ENCODE measurements around the gene PDE4DIP.
"Not testable (repeated sequence)": the region's sequence is repeated elsewhere in the genome, so short reads cannot be mapped to it uniquely, and the experiment has no call there.

The PDE4DIP gene

GRCh38 chr1:148844220-148844619, at the start of gene PDE4DIP:
TSS of gene PDE4DIP (plus strand) at chr1:148844428. CDS start at chr1:148844775, 347 bp downstream.
- peak; percentile 3 for DNase-seq (ENCODE audit: low read depth in 1 of 2, low spot score in 1 of 2)

- DNase-seq (ENCODE audit: low read depth in 1 of 2, low spot score in 1 of 2): not testable (repeated sequence)
These were observed 35.8 kb upstream of the PDE4DIP start for GRCh38 chr1:148808268-148808928.

DNA sequence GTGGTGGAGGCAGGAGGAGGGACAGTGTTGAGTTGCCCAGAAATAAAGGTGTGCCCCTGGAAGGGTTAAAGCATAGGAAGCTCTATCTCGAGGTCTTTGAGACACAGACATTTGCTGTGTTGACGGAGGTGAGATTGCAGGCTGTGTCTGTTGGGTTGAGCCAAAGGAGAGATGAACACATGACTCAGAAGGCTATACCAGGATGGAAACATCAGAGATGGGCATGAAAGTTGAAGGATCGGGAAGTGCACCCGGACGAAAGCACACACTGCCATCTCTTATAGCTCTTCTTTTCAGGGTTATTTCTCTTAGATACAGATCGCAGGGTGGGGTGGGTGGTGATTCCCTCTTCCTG, 35.3 kb upstream of the PDE4DIP start:
- DNase-seq (ENCODE audit: low read depth in 1 of 2, low spot score in 1 of 2): not testable (repeated sequence)

GRCh38 chr1:148822180-148822579, 22.0 kb upstream of the PDE4DIP start:
- DNase-seq (ENCODE audit: low read depth in 1 of 2, low spot score in 1 of 2): not testable (repeated sequence)

GRCh38 chr1:148823822-148824221, 20.4 kb upstream of the PDE4DIP start:
- DNase-seq (ENCODE audit: low read depth in 1 of 2, low spot score in 1 of 2): not testable (repeated sequence)

DNA sequence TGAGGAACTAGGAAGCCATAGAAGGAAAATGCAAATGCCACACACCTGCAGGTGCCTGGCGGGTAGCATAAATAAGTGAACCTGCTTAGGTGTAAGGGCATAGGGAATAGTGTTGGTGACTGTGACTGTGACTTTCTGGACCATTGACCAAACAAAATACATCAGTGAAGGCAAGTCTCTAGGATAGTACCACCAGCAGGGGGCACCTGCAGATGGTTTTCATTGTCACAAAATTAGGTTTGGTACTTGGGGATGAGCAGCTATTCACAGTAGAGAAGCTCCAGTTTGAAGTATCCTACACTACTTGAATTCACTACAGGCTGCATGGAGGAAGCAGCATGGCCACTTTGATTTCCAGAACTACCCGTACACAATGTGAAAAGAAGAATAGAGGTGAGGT, 19.2 kb upstream of the PDE4DIP start:
- DNase-seq (ENCODE audit: low read depth in 1 of 2, low spot score in 1 of 2): not testable (repeated sequence)

- DNase-seq (ENCODE audit: low read depth in 1 of 2, low spot score in 1 of 2): not testable (repeated sequence)
These were observed 15.7 kb upstream of the PDE4DIP start for GRCh38 chr1:148828531-148828930.

GRCh38 chr1:148828962-148829361, 15.3 kb upstream of the PDE4DIP start:
- not testable (repeated sequence) for DNase-seq (ENCODE audit: low read depth in 1 of 2, low spot score in 1 of 2)

- not testable (repeated sequence) for DNase-seq (ENCODE audit: low read depth in 1 of 2, low spot score in 1 of 2)
These were observed 14.9 kb upstream of the PDE4DIP start for GRCh38 chr1:148829365-148829764.

- not testable (repeated sequence) for DNase-seq (ENCODE audit: low read depth in 1 of 2, low spot score in 1 of 2)
These were observed 3.0 kb upstream of the PDE4DIP start for GRCh38 chr1:148841262-148841661.

DNA sequence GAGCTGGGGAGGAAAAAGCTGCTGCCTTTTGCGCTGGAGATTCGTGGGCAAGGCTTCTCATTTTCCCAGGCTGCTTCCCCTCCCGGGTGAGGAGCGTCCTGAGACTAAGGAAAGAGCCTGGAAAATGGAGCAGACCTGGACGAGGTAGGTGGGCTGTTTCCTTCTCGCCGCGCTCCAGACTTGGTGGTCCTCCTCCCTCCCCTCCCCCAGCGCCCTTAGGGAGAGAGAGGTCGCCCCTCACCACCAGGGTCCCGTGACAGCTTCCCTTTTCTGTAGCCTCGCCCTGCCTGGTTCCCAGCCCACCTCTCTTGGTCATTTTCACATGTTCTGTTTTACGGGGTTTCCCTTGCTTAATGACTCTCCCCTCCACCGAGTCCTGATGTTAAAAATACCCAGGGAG, 423 bp downstream of the PDE4DIP start:
- DNase-seq (ENCODE audit: low read depth in 1 of 2, low spot score in 1 of 2): not testable (repeated sequence)

DNA sequence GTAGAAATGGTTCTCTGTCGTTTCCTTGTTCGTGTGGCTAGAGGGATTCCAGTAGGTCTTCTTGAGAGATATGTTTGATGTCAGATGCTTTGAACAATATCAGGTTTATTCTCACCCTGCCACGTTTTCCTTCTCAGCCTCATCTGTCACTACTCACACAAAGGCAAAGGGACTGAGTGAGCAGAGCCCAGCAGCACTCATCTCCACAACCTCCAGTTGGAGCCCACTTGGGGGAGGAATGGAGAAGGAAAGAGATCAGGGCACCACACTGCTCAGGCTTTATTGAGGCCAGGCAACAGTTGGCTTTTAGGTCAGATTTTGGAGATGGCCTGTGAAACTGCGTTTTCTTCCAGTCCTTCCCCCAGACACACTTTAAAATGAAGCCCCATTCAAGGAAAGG, 840 bp downstream of the PDE4DIP start:
- DNase-seq (ENCODE audit: low read depth in 1 of 2, low spot score in 1 of 2): not testable (repeated sequence)

DNA sequence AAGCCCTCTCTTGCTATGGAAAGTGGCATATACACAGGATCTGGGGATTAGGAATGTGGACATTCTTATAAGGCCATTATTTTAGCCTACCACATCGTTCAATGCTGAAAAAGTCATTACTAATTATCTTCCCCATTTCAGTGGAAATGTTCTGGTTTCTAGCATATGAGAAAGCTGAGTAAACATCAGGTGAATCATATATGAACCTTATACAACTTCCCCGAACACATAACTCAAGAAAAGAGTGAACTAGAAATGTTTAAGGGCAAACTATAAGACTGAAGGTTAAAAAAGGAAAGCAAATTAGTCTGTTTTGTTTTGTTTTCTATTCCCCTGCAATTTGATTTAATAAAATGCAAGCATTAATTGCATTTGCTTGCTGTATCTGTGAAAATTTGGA, 6.1 kb downstream of the PDE4DIP start:
- not testable (repeated sequence) for DNase-seq (ENCODE audit: low read depth in 1 of 2, low spot score in 1 of 2)

- not testable (repeated sequence) for DNase-seq (ENCODE audit: low read depth in 1 of 2, low spot score in 1 of 2)
These were observed 6.6 kb downstream of the PDE4DIP start for GRCh38 chr1:148850840-148851239.

GRCh38 chr1:148851684-148852083, 7.5 kb downstream of the PDE4DIP start:
- DNase-seq (ENCODE audit: low read depth in 1 of 2, low spot score in 1 of 2): not testable (repeated sequence)

GRCh38 chr1:148853363-148853762, 9.1 kb downstream of the PDE4DIP start:
- DNase-seq (ENCODE audit: low read depth in 1 of 2, low spot score in 1 of 2): not testable (repeated sequence)

DNA sequence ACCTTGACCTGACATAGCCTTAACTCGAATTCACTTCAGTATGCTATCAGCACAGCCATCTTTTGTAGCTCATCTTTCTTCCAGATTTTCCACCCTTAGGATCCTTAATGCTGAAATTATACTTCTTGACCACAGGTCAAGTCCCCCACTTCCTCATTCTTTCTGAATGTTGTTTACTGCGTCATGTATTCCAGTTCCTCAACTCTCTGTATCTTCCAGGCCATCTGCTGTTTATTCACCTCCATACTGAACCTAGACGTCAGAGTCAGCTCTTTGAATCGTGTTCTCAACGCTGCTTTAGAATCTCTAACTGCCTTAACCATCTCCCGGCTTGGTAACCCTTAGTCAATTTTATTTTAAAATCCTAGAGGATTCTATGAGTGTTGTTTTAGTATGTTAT, 9.8 kb downstream of the PDE4DIP start:
- not testable (repeated sequence) for DNase-seq (ENCODE audit: low read depth in 1 of 2, low spot score in 1 of 2)

DNA sequence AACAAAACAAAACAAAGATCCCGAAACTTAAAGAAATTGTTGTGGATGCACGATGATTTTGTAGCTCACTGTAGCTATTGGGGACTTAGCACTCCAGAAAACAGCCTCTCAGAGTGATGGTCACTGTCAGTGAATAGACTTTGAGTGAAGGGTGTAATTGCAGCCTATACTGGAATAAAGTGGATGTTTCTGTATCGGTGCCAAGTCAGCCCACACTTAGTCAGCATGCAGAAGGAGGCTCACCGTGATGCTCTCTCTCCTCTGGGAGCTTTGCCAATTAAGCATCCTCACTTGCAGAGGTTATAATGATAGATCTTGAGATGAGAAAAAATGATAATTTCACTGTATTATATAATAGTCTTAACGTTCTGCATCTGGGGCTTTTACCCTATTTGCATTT, 11.1 kb downstream of the PDE4DIP start:
- not testable (repeated sequence) for DNase-seq (ENCODE audit: low read depth in 1 of 2, low spot score in 1 of 2)

DNA sequence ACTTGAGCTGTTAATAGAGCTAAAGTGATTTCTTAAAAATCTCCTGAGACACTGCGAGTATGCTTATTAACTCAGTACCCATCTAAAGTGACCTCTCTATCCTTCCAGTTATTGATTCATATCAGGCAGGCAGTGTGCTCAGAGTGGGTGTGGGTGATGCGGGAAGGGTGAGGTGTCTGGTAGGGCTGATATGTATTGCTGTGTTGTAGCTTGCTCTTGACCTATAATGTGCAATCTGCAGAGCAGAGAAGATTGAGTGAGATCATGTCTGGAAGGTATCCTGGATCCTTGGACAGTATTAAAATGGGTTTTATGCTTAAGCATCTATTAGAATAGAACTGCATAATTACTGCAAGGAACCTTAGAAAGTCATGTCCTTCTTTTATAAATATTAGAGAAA, 15.8 kb downstream of the PDE4DIP start:
- DNase-seq (ENCODE audit: low read depth in 1 of 2, low spot score in 1 of 2): not testable (repeated sequence)

- not testable (repeated sequence) for DNase-seq (ENCODE audit: low read depth in 1 of 2, low spot score in 1 of 2)
These were observed 16.5 kb downstream of the PDE4DIP start for GRCh38 chr1:148860579-148861259.

DNA sequence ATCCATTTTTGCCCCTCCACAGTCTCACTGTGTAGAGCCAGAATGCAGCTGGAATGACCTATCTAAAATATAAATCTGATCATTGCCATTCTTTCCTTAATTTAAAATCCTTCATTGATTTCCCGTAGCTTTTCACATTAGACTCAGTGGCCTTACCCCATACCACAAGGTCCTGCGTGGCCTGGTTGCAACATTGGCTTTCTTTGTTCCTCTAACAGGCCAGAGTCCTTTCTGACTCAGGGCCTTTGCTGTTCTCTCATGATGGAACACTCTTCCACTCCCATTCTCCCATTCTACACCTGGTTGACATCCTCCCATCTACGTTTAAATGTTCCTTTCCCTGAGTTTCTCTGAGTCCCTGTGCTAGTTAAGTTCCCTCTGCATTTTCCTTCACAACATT, 18.4 kb downstream of the PDE4DIP start:
- not testable (repeated sequence) for DNase-seq (ENCODE audit: low read depth in 1 of 2, low spot score in 1 of 2)

DNA sequence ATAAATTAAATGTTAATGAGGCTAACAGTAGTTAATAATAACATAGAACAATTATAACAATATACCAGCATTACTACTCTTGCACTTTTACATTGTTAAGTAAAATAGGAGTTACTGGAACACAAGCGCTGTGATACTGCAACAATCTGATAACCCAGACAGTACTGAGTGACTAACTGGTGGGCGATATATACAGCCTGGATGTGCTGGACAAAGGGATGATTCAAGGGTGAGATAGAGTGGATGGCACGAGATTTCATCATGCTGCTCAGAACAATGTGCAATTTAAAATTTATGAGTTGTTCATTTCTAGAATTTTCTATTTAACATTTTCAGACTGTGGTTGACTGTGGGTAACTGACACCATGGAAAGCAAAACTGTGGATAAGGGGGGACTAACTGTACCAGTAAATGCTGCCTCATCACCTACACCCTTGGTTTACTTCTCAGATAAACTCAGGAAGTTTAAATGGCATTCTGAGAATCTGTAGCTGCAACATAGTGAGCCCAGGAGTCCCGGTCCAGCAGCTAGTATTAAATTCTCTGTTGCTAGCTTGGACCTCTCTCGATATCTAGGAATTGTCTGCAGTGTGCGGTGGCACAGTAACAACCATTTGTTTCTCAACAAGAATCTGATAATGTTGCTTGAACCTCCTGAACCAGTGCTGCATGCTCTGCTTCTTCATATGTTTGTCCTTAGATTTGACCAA, 24.9 kb downstream of the PDE4DIP start:
- DNase-seq (ENCODE audit: low read depth in 1 of 2, low spot score in 1 of 2): not testable (repeated sequence)

All from stimulated activated CD4-positive, alpha-beta T cell treated with anti-CD3 and anti-CD28 coated beads, Interleukin-15, amount 100 ng/mL, for 1 hour (primary cell).